Measurements from ENCODE around the gene USPL1.
"Not testable (repeated sequence)": the region's sequence is repeated elsewhere in the genome, so short reads cannot be mapped to it uniquely, and the experiment has no call there.

- TF ChIP-seq CTCF, POLR2A, POLR2AphosphoS5 (IDR thresholded peaks at IDR 0.05): not testable (repeated sequence)
These were observed 33.9 kb downstream of the USPL1 start for GRCh38 chr13:30651648-30652047.
